ENCODE data around the gene DCDC2.

GRCh38 chr6:24357336-24358218 is at the start of gene DCDC2:
- TF ChIP-seq CTCF (IDR thresholded peaks at IDR 0.05) (no peak), POLR2AphosphoS5 (IDR thresholded peaks at IDR 0.05) (peak; percentile 7), POLR2A (IDR thresholded peaks at IDR 0.05) (peak; percentile 33)
